HuH-7.5 (cell line): ENCODE data around the gene ABHD4.
"Not testable (repeated sequence)": the region's sequence is repeated elsewhere in the genome, so short reads cannot be mapped to it uniquely, and the experiment has no call there.

ENCODE experiments used
- DNase-seq: peaks from one replicate; pipeline ENCODE4 v3.0.0; 2011; ENCODE audit warnings: low spot score

Gene ABHD4

GRCh38 chr14:22589096-22589839, 8.8 kb upstream of the ABHD4 start, which contains the start of gene DAD1:
Gene DAD1, minus strand, starts transcription at chr14:22589224. Its CDS starts 67 bp downstream, at chr14:22589157.
- DNase-seq = peak; percentile 95

- DNase-seq = no peak
These were observed 4.9 kb upstream of the ABHD4 start for GRCh38 chr14:22593189-22593588.

- no peak for DNase-seq
These were observed 4.5 kb upstream of the ABHD4 start for GRCh38 chr14:22593601-22594000.

GRCh38 chr14:22594156-22594716, 3.9 kb upstream of the ABHD4 start:
- DNase-seq = no peak

- DNase-seq = no peak
These were observed 1.7 kb upstream of the ABHD4 start for GRCh38 chr14:22596354-22596879.

GRCh38 chr14:22597265-22597664, 835 bp upstream of the ABHD4 start:
- no peak for DNase-seq

- no peak for DNase-seq
These were observed 365 bp upstream of the ABHD4 start for GRCh38 chr14:22597771-22598098.

GRCh38 chr14:22598896-22599244, 770 bp downstream of the ABHD4 start:
- DNase-seq = peak; percentile 70

- no peak for DNase-seq
These were observed 1.2 kb downstream of the ABHD4 start for GRCh38 chr14:22599349-22599748.

- no peak for DNase-seq
These were observed 1.9 kb downstream of the ABHD4 start for GRCh38 chr14:22600027-22600426.

- no peak for DNase-seq
These were observed 3.4 kb downstream of the ABHD4 start for GRCh38 chr14:22601456-22601855.

- no peak for DNase-seq
These were observed 3.9 kb downstream of the ABHD4 start for GRCh38 chr14:22601996-22602395.

GRCh38 chr14:22602862-22603261, 4.8 kb downstream of the ABHD4 start:
- DNase-seq = no peak

- no peak for DNase-seq
These were observed 8.3 kb downstream of the ABHD4 start for GRCh38 chr14:22606380-22606779.

- DNase-seq = no peak
These were observed 9.2 kb downstream of the ABHD4 start for GRCh38 chr14:22607291-22607690.

GRCh38 chr14:22610931-22611330, 12.8 kb downstream of the ABHD4 start:
- no peak for DNase-seq

- DNase-seq = no peak
These were observed 15.1 kb downstream of the ABHD4 start for GRCh38 chr14:22613106-22613695.

- no peak for DNase-seq
These were observed 15.7 kb downstream of the ABHD4 start for GRCh38 chr14:22613736-22614239.

GRCh38 chr14:22614240-22614799, 16.2 kb downstream of the ABHD4 start:
- DNase-seq = peak; percentile 56

GRCh38 chr14:22615765-22616164, 17.7 kb downstream of the ABHD4 start:
- DNase-seq = not testable (repeated sequence)

- DNase-seq = no peak
These were observed 24.2 kb downstream of the ABHD4 start for GRCh38 chr14:22622255-22622654.

- no peak for DNase-seq
These were observed 24.9 kb downstream of the ABHD4 start for GRCh38 chr14:22623047-22623446.

GRCh38 chr14:22626590-22626989, 28.5 kb downstream of the ABHD4 start:
- no peak for DNase-seq
